IPS-NIHi7 (cell line): ENCODE measurements around the gene KRTAP4-11.
"Not testable (repeated sequence)": the region's sequence is repeated elsewhere in the genome, so short reads cannot be mapped to it uniquely, and the experiment has no call there.

Experiments used
- DNase-seq: peaks from one replicate; pipeline ENCODE4 v3.0.0; 2012; ENCODE audit warnings: mixed read lengths; ENCODE audit errors: extremely low spot score

Gene KRTAP4-11

GRCh38 chr17:41123991-41124371 lies 5.8 kb upstream of the KRTAP4-11 start, which contains the start of gene KRTAP4-12:
KRTAP4-12 (minus strand) TSS chr17:41124182; CDS start chr17:41124122, 60 bp downstream.
- DNase-seq: not testable (repeated sequence)

GRCh38 chr17:41123292-41123990 lies 5.3 kb upstream of the KRTAP4-11 start:
- DNase-seq: not testable (repeated sequence)

GRCh38 chr17:41121742-41122141 lies 3.6 kb upstream of the KRTAP4-11 start:
- no peak for DNase-seq

DNA sequence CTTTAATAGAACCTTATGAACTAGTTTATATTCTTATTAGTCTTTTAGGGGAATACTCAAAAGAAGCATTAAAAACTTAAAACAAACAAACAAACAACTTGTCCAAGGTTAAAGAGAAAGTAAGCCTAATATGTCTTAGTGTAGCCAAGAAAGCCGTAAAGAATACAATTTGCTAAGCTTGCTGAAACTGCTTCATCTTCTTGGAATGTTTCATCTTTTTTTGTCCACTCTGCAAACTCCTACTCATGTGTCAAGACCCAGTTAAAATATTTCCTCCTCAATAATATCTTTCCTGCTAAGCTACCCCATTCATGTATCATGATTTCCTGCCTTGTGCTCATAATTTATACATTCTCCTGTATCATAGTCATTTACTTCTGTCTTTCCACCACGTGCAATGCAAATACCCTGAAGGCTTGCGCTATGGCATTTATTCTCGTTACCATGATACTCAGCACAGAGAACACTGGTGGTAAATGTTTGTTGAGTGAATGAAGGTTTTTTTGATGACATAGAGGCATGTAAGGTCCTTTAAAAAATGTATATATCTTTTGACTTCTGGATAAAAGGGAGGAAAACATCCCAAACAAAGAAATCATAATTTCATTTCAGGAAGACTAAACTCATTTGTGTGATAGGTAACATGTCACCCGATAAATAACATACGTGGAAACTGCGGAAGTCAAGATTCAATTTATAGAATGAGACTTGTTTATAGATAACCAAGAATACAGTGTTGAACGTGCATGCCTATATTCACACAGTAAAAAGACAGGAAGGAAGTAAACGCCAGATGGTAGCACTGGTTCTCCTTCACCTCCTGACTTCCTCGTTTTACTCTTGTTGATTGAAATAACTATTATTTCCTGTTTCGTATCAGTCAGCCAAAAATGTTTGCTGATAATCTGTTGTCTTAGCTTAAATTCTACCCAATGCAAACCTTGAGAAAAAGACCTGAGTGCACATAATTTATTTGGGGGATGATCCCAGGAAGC lies 1.8 kb upstream of the KRTAP4-11 start:
- not testable (repeated sequence) for DNase-seq

DNA sequence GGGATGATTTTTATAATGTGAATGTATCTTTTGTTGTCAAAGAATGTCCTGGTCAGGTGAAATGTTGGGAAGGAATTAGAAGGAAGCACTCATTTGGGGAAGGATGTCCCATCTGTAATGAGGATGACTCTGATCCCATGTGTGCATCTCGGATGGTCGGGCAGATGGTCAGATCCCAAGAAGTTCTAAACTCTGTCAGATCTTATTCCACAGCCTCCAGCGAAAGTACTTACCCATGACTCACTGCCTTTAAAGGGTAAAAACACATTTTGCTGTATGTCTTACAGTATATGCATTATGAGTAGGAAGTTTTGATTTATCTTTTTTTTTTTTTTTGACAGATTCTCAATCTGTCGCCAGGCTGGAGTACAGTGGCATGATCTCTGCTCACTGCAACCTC lies 548 bp upstream of the KRTAP4-11 start:
- DNase-seq: no peak

DNA sequence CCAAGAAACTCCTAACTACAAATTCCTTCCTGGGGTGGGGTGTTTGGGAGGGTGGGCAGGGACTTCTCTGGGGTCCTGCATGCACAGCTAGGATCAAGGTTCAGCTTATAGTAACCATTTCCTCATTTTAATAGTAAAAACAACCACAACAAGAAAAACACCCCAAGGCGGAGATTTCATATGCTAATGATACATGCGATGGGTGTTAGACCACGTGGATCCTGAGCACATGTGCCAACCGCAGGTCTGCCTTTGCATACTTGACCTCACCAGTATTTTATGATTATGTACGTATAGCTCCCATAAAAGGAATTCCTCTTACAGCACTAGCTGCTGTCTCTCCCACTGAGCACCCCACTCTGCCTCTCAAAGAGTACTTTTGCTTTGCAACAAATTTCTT lies 1.9 kb downstream of the KRTAP4-11 start:
- no peak for DNase-seq

DNA sequence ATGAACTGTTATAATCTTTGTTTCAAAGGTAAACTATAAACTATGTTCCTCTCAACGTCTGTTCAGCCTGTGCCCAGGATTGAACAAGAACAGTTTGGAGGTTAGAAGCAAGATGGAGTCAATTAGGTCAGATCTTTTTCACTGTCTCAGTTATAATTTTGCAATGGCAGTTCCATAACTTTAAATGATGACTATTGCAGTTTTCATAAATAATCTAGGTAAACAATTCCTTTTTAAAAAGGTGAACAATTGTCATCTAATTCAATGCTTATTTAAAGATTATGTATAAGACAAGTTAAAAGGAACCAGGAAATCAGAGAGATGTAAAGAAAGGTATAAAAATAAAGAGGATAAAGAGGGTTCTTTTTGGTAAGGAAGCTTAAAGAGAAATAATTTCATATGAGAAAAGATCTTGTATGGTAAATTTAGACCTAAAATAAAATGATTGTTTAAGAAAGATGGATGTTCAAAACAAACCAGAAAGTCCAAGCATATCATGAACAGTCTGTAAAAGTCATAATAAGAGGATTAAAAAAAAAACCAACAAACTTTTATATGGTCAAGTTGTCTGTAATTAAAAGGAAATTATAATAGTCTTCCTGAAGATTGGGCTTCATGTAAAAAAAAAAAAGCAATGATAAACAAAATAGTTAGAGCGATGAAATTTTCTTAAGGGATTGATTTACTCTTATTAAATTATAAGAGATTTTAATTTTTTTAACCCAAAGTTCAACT lies 6.9 kb downstream of the KRTAP4-11 start:
- DNase-seq: no peak

GRCh38 chr17:41108728-41109386 lies 9.3 kb downstream of the KRTAP4-11 start:
- DNase-seq: not testable (repeated sequence)

DNA sequence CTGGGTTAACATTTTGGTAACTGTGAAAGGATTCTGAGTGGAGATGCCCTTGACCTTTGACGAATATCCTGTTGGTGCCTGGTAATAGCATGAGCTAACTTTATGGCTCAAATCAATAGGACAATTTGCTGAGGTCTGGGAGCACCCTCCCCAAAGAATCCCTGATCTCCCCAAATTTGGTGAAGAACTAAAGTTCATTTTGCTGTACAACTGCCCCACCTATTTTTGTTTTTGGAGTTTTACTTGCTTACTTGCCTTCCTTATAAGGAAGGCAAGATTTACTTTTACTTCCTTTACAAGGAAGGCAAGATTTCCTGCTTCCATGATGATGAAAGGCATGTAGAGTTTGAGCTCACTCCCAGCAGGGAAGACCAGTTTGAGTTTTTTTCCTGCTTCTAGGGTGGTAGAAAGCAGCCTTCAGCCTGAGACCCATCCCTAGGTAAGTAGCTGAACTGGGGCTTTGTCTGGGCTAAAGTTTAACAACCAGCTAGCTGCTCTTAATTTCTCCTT lies 10.2 kb downstream of the KRTAP4-11 start:
- no peak for DNase-seq

DNA sequence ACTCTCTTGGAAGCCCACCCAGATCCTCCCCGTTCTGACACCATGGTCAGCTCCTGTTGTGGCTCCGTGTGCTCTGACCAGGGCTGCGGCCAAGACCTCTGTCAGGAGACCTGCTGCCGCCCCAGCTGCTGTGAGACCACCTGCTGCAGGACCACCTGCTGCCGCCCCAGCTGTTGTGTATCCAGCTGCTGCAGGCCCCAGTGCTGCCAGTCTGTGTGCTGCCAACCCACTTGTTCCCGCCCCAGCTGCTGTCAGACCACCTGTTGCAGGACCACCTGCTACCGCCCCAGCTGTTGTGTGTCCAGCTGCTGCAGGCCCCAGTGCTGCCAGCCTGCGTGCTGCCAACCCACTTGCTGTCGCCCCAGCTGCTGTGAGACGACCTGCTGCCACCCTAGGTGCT lies 12.8 kb downstream of the KRTAP4-11 start, which contains the start of gene KRTAP4-9:
Gene KRTAP4-9, plus strand, starts transcription at position 43 of the 400 bp plus-strand sequence. Its CDS starts 0 bp downstream, at position 43.
- DNase-seq: not testable (repeated sequence)

- not testable (repeated sequence) for DNase-seq
Observed at GRCh38 chr17:41104386-41105038, 13.7 kb downstream of the KRTAP4-11 start.

GRCh38 chr17:41103896-41104295 lies 14.3 kb downstream of the KRTAP4-11 start:
- no peak for DNase-seq

- DNase-seq: no peak
Observed at GRCh38 chr17:41101586-41102259, 16.4 kb downstream of the KRTAP4-11 start, which contains the start of gene KRTAP4-16. KRTAP4-16 (minus strand) TSS chr17:41102209; CDS start chr17:41102209, 0 bp downstream.

DNA sequence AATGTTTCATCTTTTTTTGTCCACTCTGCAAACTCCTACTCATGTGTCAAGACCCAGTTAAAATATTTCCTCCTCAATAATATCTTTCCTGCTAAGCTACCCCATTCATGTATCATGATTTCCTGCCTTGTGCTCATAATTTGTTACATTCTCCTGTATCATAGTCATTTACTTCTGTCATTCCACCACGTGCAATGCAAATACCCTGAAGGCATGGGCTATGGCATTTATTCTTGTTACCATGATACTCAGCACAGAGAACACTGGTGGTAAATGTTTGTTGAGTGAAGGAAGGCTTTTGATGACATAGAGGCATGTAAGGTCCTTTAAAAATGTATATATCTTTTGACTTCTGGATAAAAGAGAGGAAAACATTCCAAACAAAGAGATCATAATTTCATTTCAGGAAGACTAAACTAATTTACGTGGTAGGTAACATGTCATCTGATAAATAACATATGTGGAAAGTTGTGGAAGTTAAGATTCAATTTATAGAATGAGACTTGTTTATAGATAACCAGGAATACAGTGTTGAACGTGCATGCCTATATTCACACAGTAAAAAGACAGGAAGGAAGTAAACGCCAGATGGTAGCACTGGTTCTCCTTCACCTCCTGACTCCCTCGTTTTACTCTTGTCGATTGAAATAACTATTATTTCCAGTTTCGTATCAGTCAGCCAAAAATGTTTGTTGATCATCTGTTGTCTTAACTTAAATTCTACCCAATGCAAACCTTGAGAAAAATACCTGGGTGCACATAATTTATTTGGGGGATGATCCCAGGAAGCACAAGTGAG lies 18.3 kb downstream of the KRTAP4-11 start:
- DNase-seq: not testable (repeated sequence)

GRCh38 chr17:41098481-41098880 lies 19.7 kb downstream of the KRTAP4-11 start:
- no peak for DNase-seq

- no peak for DNase-seq
Observed at GRCh38 chr17:41098042-41098441, 20.1 kb downstream of the KRTAP4-11 start, which contains the start of gene KRTAP4-8. KRTAP4-8 (minus strand) TSS chr17:41098142; CDS start chr17:41098084, 58 bp downstream.

DNA sequence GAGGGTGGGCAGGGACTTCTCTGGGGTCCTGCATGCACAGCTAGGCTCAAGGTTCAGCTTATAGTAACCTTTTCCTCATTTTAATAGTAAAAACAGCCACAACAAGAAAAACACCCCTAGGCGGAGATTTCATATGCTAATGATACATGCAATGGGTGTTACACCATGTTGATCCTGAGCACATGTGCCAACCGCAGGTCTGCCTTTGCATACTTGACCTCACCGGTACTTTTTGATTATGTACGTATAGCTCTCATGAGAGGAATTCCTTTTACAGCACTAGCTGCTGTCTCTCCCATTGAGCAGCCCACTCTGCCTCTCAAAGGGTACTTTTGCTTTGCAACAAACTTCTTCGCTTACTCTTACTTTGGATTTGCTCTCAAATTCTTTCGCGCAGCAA lies 22.1 kb downstream of the KRTAP4-11 start:
- DNase-seq: no peak

GRCh38 chr17:41088760-41089352 lies 29.3 kb downstream of the KRTAP4-11 start:
- DNase-seq: not testable (repeated sequence)
